AG08396 (cell line): ENCODE measurements around the gene NKAIN1.

Experiments
- DNase-seq: peaks from one replicate; pipeline ENCODE4 v3.0.0; 2012; ENCODE audit warnings: low spot score, mixed read lengths

The NKAIN1 gene

DNA sequence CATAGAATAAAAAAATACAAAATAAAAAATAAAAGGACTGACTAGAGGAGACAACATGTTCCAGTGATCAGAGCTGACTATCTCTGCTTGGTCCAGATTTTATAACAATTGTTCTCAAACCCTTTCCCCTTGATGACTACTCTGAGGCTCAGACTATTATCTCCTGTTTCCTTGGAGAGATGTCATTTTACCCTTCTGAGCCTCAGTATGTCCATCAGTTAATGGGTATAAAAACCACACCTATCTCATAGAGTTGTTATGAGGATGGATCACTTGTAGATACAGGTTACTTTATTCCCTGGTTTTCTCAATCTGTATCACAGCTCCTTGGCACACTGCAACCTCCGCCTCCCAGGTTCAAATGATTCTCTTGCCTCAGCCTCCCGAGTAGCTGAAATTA is 7.0 kb downstream of the NKAIN1 start:
- no peak for DNase-seq

DNA sequence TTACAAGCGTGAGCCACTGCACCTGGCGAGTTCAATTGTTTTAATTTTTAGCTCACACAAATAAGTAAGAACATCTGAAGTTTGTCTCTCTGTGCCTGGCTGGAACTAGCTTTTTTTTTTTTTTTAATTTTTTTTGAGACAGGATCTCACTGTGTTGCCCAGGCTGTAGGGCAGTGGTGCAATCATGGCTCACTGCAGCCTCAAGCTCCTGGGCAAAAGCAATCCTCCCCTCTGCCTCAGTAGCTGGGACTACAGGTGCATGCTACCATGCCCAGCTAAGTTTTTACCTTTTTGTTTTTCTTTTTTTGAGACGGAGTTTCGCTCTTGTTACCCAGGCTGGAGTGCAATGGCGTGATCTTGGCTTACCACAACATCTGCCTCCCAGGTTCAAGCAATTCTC is 7.9 kb downstream of the NKAIN1 start:
- DNase-seq, result no peak

DNA sequence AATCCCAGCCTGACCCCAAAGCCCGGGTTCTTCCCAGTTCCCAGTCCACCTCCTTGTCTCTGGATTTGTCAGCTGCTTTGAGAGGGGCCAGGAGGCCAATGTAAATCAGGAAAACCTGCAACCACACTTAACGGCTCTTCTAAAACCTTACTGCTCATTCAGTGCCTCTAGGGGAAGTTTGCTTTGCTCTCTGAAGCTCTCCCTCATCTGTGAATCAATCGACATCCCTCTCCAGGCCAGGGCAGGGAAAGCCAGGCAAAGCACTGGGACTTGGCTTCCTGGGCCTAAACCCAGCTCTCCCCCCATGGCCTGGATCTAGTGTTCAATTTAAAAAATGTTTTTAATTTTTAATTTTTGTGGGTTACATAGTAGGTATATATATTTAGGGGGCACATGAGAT is 9.3 kb downstream of the NKAIN1 start:
- DNase-seq, result no peak

DNA sequence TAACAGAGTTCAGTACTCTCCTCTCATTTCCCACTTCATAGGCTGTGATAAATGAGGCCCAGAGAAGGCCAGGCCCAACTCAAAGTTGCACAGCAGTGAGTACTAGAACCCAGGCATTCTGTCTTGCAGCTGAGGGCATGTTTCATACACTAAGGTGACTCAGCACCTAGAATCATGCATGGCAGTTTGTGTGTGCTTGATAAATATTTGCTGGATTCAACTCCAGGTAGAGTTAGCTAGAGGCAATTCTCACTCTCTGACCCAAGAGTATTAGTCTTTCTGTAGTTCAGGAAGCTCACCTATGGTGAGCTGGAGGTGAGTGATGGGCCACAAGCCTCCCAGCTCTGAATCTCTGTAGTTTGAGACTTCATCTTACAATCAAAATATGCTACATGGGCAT is 10.7 kb downstream of the NKAIN1 start:
- no peak for DNase-seq

DNA sequence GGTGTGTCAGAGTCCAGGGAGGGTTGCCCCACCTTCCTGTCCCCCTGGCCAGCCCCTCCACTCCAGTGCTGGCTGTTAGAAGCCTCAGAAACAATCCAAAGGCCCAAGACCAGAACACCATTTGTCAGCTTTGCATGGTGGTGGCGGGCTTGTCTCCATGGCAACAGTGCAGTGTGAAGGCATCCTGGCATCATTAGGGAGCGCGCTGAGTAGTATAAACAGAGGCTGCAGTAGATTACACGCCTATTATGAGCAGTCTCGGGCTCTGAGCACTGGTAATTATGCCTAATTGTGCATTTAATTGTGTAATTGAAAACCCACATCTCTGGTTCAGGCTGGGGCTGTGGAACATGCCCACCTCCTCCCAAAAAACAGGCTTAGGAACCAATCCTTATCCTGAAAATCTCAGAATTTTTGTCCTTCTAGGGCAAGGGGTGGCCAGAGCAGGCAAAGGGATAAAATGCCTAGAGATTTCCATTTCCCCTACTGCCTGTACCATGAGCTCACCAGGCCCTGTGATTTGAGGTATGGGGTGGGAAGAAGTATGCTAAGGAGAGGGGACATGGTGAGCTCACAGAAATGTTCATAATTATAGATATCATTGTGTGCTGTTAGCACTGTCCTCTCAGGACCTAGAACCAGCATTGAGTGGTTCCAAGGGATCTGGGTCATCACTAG is 11.7 kb downstream of the NKAIN1 start:
- no peak for DNase-seq

DNA sequence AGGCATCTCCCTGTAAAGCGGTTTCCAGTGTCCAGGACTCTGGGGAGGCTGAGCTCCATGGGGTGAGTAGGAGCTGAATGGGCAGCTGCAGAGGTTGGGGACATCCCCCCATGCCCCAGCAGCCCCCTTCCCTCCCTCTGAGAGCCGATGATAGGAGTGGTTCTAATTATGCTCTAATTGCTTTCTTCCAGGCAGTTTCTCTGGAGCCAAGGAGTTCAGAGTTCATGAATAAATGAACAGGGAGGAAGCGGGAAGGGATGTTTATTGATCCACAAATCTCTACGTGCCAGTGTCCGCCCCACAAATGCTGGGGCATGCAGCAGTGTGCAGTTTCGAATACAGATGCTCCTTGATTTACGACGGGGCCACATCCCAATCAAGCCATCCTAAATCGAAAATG is 15.6 kb downstream of the NKAIN1 start:
- no peak for DNase-seq

DNA sequence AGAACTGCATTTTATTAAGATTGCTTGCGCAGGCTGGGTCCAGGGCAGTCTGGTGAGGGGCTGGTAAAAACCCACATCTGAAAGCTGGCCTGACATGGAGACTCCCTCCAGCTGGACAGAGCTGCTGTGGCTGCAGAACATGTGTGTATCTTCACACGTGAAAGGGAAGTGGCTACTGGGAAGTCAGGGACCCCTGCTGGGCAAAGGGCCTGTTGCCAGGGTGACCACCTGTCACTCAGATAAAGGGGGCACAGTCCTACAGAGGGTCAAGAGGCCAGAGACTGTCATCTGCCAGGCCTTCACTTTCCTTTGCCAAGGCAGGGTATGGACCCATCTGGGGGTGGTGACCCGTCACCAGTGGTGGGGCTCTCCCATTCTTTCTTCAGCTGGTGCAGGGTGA is 17.5 kb downstream of the NKAIN1 start:
- DNase-seq, result no peak

DNA sequence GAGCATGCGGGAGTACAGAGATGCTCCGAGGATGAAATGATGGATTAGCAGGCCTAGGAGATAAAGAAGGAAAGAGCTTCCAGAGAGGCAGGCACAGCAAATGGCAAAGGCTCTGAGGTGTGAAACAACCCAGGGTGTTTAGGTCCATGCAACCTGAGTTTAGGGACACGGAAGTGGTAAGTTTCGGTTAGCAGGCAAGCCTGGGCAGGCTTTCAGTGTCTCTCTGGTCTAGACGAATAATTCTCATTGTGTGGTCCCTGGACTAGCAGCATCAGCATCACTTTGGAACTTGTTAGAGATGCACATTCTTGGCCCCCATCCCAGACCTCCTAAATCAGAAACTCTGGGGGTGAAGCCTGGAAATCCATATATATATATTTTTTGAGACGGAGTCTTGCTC is 18.6 kb downstream of the NKAIN1 start:
- no peak for DNase-seq

DNA sequence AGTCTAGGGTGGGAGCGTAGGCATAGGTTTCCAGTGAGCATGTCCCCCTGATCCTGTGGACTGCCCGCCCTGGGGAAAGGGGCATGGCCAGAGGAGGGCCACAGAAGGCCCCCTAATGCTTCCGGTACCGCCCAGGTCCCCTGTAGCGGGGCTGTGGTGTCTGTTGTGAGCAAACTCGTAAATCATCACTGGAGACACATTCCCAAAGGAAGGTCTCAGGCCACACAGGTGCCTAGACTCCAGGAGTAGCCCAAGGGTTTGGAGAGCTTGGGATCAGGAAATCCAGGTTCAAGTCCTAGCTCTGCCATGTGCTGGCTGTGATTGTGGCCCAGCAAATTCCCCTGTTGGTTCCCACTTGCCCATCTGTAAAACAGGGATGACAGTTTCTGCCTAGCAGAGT is 20.2 kb downstream of the NKAIN1 start:
- no peak for DNase-seq

DNA sequence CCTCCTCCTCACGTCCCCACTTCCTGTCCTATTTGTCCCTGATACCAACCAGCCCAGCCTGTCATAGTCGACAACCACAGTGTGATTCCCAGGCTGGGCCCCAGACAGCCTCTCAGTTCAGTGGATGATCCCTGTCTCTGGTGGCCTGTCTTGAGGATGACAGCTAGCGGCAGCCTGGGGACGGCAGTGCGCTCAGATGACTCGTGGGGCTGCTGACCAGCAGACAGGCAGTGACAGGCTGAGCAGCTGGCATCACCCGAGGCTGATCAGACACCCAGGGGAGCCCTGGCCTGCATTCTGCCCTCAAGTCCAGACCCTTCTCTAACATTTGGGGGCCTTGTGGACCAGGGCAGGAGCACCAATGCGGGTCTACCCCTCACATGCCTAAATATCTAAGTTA is 21.0 kb downstream of the NKAIN1 start:
- no peak for DNase-seq

DNA sequence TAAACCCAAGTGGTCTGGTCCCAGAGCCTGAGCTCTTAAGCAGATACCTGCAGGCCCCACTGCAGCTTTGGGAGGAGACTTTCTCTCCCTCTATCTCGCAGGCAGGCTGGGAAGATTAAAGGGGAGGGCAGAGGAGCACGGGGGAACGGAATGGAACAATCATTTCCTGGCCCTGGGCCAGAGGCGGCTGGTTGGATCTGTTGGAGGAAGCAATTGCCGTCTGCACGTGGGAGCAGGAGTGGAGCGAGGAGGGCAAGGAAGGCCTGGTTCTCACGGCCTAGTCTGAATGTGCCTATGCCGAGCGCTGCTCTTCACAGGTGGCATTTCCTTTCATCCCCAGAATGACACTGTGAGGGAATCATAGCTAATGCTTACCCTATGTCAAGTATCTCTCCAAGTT is 23.7 kb downstream of the NKAIN1 start:
- DNase-seq, result no peak

DNA sequence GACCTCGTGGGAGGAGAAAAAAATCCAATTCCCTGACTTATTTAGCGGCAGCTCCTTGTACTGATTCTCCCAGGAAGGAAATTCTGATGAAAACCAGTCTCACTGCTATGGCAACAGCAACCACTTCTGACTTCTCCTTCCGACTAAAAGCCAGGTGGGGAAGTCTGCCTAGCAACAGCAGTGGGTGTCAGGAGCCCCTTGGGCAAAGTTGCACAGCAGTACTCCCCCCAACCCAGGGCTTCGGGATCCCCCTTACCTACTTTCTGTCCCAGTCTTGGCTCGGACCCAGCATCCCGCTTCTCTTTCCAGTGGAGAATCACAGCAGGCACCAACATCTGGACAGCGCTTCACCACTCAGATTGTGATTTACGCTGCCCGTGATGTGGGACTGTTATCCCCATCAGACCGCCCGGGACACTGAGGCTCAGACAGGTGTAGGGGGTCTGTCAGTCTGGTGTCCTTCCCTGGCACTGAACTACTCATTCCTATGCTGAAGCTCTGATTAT is 24.6 kb downstream of the NKAIN1 start:
- no peak for DNase-seq

DNA sequence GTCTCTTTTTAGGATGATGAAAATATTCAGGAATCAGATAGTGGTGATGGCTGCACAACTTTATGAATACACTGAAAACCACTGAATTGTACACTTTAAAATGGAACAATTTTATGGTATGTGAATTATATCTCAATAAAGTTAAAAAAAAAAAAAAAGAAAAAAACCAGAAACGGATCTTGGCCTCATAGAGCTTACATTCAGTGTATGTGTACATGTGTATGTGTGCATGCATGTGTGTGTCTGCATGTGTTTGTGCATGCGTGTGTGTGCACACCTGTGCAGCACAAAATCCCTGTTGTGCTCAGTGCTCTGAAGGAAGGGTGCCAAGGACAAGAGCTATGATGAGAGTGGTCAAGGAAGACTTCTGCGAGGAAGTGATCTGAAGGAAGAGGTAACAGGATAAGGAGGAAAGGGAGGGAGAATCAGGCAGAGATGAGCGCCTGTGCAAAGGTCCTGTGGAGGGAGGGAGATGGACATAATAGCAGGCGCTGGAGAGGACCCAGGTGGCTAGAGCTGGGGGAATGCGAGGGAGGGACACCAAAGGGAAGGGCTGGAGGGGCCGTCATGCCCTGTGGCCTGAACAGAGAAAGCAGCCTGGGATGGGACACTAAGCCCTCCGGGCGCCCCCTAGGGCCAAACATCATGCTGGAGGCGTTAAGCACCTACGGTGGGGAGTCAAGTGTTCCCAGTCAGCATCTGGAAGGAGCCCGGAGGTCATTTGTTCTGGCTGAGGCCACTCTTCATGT is 25.2 kb downstream of the NKAIN1 start:
- DNase-seq, result no peak

DNA sequence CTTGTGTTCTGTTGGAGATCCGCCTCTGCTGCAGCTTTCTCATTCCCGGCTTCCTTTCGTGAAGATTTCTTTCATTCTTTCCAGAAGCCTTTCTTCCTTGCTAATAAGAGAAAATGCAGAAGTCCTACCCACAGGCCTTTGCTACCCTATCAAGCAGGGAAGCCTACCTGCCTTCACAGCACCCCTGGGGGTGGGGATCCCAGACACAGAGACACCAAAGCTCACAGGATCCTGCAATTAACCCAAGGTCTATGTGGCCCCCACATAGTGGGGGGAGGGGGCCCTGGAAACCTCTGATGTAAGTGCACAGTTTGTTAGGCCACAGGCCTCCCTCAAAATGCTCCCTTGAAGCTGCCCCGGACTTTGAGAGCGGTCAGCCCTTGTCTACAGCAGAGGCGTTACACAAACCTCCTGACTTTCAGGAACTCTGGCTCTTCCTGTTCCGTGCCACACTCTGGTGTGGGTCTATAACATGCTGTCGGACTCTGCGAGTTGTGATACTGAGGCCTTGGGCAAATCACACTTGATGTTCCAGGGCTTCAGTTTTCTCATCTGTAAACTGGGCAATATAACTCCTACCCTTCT is 31.2 kb downstream of the NKAIN1 start:
- no peak for DNase-seq

DNA sequence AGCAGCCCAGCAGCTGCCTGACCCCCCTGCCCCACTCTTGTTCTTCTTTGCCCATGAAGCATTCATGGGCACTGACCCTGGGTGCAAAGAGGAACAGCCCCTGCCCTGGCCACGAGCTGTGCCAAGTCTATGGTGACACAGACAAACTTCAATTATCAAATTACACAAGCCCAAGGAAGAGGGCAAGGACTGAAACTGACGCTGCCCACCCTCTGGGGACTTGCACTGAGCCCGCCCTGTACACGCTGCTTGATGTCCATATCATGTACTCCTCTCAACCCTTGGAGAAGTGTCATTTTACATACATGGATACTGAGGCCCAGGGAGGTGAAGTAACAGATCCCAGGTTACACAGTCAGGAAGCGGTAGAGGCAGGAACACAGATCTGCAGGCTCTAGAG is 32.1 kb downstream of the NKAIN1 start:
- DNase-seq, result no peak

DNA sequence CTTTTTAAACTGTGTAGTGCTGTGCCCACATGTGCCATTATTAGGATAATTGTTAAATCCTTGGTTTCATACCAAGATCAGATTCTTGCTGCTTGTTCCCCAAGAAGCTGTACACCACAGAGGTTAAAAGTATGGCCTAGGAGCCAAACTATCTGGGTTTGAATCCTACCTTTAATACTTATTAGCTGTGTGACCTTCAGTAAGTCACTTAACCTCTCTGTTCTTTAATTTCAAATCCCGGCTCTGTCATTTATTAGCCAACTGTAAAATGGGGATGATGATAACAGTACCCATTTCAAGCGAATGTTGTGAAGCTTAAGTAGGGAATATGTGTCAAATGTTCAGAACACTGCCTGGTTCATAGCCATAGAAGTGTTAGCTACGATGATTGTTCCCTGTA is 32.6 kb downstream of the NKAIN1 start:
- DNase-seq, result no peak

DNA sequence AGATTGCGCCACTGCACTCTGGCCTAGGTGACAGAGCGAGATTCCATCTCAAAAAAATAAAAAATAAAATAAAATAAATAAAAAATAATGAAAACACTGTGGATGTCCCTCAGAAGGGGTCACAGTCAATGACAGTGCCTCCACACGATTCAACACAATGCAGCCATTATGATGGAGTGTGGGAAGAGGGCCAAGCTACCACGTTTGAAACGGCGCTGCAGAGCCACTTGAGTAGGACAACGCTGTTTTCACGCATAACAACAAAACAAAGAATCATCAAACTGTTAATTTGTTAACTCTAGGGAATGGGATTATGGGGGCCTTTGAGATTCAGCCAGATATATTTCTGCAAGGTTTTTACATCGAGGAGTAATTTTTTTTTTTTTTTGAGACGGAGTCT is 36.5 kb downstream of the NKAIN1 start:
- DNase-seq, result no peak

DNA sequence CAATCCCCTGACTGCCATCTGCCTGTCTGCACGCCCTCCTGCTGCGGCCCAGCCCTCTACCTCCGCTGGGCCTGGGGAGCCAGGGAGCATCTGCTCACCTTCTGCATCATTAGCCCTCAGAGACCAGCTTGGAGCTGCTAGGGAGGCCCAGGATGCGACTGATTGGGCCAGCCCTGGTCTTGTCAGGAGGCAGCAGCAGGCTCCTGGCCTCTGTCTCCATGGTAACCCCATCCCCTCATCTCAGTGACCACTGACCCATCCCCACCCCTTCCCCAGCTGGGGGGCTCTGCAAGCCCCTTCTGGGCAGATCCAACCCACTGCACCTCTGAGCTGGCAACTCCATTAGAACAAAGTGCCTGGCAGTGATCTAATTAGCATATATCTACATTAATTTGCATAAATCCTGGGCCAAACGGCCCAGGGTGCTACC is 37.7 kb downstream of the NKAIN1 start:
- DNase-seq, result no peak

DNA sequence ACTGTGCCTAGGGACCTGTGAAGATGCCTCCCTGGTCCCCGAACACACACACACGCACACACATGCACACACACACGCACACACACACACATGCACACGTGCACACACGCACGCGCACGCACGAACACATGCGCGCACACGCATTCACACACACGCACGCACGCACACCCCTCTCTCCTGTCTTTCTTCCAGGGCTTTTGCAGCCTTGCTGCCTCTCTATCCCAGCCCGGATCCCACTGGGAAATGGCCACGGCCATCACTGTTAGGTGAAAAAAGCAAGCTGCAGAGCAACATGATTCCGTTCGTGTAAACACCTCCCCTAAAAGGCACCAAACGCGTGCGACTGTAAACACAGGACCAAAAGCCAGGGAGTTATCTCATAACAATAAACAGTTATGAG is 39.7 kb downstream of the NKAIN1 start:
- DNase-seq, result no peak

DNA sequence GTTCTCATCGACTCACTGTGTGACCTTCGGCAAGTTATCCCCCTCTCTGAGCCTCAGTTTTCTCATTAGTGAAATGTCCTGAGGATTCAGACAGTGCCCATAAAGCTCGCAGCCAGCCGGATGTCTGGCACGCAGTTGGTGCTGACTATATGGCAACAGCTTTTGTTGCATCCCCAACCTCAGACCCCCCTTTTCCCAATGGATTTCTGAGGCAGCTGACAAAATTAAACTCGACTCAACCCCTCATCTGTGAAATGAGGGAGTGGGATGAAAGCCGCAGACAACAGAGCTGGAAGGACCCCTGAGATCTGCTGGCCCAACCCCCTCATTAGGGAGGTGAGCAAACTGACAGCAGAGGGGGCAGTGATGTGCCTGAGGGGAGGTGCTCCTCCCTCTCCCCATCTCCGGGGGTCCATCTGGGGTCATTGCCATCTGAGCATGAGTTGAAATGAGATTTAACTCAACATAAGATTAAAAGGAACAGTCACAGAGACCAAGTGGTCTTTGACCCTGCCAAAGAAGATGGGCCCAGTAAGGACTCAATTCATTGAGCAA is 40.4 kb downstream of the NKAIN1 start:
- DNase-seq, result no peak

DNA sequence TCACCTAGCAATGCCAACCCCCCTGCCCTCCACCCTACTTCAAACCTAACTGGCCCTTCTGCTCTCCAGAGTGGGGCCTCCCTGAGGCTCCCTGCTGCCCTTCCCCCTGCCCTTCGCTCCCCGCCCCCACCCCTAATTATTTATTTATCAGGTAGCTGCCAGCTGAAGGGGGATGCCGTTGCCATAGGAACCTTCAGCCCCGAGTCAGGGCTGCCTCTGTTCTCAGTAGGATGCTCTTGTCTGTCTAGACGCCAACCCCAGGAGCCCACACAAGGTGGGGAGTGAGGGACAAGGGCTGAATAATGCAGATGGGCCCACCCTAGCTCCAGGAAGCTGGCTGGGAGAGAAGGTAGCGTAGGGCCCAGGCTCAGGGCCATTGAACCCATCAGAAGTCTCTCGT is 41.1 kb downstream of the NKAIN1 start:
- no peak for DNase-seq

DNA sequence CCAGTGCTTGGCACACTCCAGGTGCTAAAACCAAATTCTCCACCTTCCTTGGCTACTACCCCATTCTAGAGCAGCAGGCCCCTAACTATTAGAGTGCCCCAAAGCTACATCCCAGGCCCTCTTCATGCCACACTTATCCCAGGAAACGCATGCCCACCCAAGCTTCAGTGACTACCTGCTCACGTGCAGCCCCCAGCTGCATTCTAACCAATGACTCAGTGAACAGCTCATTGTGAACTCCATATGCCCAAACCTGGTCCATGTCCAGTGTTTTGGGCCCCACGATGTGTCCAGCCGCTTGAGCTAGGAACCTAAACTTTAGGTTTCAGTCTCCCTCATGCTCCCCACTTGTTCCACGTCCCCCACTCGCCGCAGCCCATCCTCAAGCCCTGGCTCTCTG is 41.5 kb downstream of the NKAIN1 start:
- DNase-seq, result no peak

DNA sequence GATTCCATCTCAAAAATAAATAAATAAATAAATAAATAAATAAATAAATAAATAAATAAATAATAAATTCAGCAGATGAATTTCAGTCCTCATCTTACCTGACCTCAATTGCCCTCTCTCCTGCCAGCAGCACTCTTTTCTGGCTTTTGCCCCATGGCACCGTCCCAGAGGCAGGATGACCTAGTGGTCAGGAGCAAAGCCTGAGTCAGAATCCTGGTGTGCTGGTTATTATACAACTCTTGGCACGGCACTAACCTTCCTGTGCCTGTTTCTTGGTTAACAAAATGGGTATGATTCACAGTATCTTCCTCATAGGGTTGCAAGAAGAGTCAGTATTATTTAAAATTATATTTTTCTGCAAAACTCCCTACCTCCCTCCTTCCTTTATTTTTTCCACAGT is 43.0 kb downstream of the NKAIN1 start:
- no peak for DNase-seq
